Body of pancreas (tissue), 4 donors: Measurements from ENCODE around the gene YIF1B. TPM values are rescaled to one million over a fixed set of nuclear protein-coding genes. Genes with fewer than 3 reads are reported as not detected.

Experiments
- ATAC-seq: fragments of 150-250 bp; one replicate; pipeline ENCODE4 v1.9.1; 2016
- DNase-seq, 4 donors: peaks; one replicate each; pipeline ENCODE4 v3.0.0-alpha.2; 2019
- H3K27ac ChIP-seq, 4 donors: fragments of 200-600 bp; sonication (generic); 1 replicate in 3 of 4; 2 replicates in 1 of 4; pipeline versions ENCODE4 v1.5.1 to v1.6.1; 2016 to 2019; ENCODE audit warnings: mild to moderate bottlenecking in 1 of 4, mixed read lengths in 1 of 4, moderate library complexity in 1 of 4
- H3K27me3 ChIP-seq, 2 donors: fragments of 200-600 bp; sonication (generic); one replicate each; pipeline ENCODE4 v1.6.0; 2016; ENCODE audit warnings: mild to moderate bottlenecking in 1 of 2
- H3K36me3 ChIP-seq, 2 donors: fragments of 200-600 bp; sonication (generic); replicated peaks in 1 of 2; 2 replicates each; pipeline ENCODE4 v1.5.1; 2016; ENCODE audit warnings: low read depth in 2 of 2; ENCODE audit not compliant: insufficient read depth in 1 of 2
- H3K4me1 ChIP-seq: fragments of 200-600 bp; sonication (generic); one replicate; pipeline ENCODE4 v1.6.0; 2016
- H3K4me3 ChIP-seq, 2 donors: fragments of 200-600 bp; sonication (generic); 1 replicate in 1 of 2; 2 replicates in 1 of 2; pipeline ENCODE4 v1.5.1; 2016 to 2019
- H3K9me3 ChIP-seq, 3 donors: fragments of 200-600 bp; sonication (generic); 1 replicate in 2 of 3; 2 replicates in 1 of 3; pipeline ENCODE4 v1.5.1; 2016
- POLR2A ChIP-seq, 3 donors: fragments of 450-650 bp; IDR thresholded peaks; one replicate each; pipeline ENCODE4 v1.6.1; 2016; ENCODE audit warnings: antibody characterized with exemption in 3 of 3, mild to moderate bottlenecking in 2 of 3
- WGBS, 2 donors: methylation state at CpG; one replicate each; pipeline ENCODE4 v1.1.5; 2017; 5-methylcytosine and 5-hydroxymethylcytosine counted together
- intact Hi-C: fragments of 100-400 bp; cut with DNase I; formaldehyde crosslinking; loops from one replicate; pipeline ENCODE4 v1.15.1; 2023
- small RNA-seq: library from RNA; depleted of rRNA; stranded (forward); fragments of <200 nt; gene quantifications from one replicate; pipeline ENCODE3, GENCODE V24; 2016
- total RNA-seq, 2 donors: library from RNA; depleted of rRNA; stranded (reverse); fragments of >200 nt; gene quantifications; one replicate each; pipeline ENCODE4 v1.1.0, GENCODE V29; 2016
- TF ChIP-seq, protein P1 (sequence below), 7 experiments: fragments of 450-650 bp in 4 of 7; fragments of 200-600 bp in 3 of 7; sonication (generic) in 3 of 7; IDR thresholded peaks; one replicate each; pipeline ENCODE4 v1.5.1; 2016 to 2019; ENCODE audit warnings: antibody characterized with exemption in 7 of 7

Gene YIF1B
- total RNA-seq, 2 donors from 2014 or later = 8.2 to 22.3 TPM

DNA sequence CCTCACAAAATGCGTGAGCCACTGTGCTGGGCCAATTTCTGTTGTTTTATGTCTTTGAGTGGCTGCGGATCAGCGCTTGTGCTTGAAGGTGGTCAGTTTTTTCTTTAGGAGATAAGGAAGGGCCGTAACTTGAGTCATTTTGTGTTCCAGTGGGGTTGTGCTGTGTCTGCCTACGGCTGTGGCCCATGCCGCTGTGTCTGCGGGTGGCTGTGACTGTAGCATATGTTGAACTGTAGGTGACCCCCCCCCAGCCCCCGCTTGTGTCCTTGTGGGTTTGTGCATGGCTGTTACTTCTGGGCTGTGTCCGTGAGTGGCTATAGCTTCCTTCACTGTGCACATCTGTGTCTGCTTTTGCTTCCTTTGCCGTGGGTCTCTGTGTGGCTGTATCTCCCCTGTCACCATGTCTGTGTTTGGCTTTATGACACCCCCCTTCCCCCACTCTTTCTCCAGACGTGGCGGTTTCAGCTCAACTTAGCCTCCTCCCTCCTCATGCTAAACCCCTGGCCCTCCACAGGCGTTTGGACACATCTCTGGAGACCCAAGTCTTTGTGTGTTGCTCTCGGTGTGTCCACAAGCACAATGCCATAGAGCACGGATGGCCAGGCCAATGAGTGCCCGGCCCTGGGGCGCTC lies 60.2 kb downstream of the YIF1B start:
- Histone ChIP-seq H3K4me3 (peak overlapping the region in 1 of 2 donors; percentile 8), H3K36me3 (no peaks in the 10 kb centered on the region), H3K27me3 (peaks cover 0 to 4% of the 10 kb centered on the region in 2 donors), H3K4me1 (peaks cover 44% of the 10 kb centered on the region), H3K27ac (peak overlapping the region; percentile 45 to 54 (median 49)), H3K9me3 (no peaks in the 10 kb centered on the region)
- peak; percentile 9 for ATAC-seq
- DNase-seq = peak in 3 of 4 donors; percentile 50 to 60 (median 59)
- TF ChIP-seq, protein P1, sequence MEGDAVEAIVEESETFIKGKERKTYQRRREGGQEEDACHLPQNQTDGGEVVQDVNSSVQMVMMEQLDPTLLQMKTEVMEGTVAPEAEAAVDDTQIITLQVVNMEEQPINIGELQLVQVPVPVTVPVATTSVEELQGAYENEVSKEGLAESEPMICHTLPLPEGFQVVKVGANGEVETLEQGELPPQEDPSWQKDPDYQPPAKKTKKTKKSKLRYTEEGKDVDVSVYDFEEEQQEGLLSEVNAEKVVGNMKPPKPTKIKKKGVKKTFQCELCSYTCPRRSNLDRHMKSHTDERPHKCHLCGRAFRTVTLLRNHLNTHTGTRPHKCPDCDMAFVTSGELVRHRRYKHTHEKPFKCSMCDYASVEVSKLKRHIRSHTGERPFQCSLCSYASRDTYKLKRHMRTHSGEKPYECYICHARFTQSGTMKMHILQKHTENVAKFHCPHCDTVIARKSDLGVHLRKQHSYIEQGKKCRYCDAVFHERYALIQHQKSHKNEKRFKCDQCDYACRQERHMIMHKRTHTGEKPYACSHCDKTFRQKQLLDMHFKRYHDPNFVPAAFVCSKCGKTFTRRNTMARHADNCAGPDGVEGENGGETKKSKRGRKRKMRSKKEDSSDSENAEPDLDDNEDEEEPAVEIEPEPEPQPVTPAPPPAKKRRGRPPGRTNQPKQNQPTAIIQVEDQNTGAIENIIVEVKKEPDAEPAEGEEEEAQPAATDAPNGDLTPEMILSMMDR (IDR thresholded peaks at IDR 0.05) = no peak
- no peak for TF ChIP-seq POLR2A (IDR thresholded peaks at IDR 0.05)
- intact Hi-C loops = no loop called here
- WGBS, 2 donors = 49 to 60% methylated on average over 14 to 17 of the region's 17 CpGs

DNA sequence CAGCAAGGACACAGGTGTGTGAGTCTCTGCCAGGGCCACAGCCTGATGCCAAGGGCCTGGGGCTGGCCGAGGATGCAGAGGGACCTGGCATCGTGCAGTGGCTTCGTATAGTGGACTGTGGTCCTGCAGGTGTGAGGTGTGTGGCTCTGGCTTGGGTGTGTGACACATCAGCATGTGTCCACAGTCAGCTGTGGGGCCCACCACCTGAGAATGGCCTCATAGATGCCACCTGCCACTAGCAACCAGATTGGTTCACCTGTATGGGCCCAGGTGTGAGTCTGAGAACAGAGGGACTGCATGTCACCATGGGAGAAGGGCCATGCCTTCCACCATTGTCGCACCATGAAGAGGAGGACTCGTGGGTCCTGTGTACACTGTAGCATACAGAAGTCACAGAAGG lies 62.0 kb downstream of the YIF1B start:
- no peaks in the 10 kb centered on the region for H3K36me3 ChIP-seq
- peak overlapping the region in 2 of 4 donors; percentile 26 to 28 for H3K27ac ChIP-seq
- peaks cover 0 to 4% of the 10 kb centered on the region in 2 donors for H3K27me3 ChIP-seq
- ATAC-seq = no peak
- no peaks in the 10 kb centered on the region for H3K9me3 ChIP-seq
- 86 to 88% methylated on average over 1 to 5 of the region's 5 CpGs for WGBS, 2 donors
- no peak overlapping the region for H3K4me3 ChIP-seq
- H3K4me1 ChIP-seq = peaks cover 47% of the 10 kb centered on the region
- DNase-seq = no peak
- TF ChIP-seq, protein P1 (IDR thresholded peaks at IDR 0.05) = no peak
- no peak for TF ChIP-seq POLR2A (IDR thresholded peaks at IDR 0.05)
- intact Hi-C loops = no loop called here

Small RNA genes lying within 50 kb of the gene (small RNA-seq; reads per million reads assigned to genes)
- gene RF00019 = not detected

Other genes with a start within 250 kb of the YIF1B start
- not detected for gene DPF1, start 91.7 kb downstream of the YIF1B start, total RNA-seq
- 100 to 1,000 TPM in 1 of 2 donors, 10 to 100 TPM in 1; 54.2 to 105 TPM for gene PPP1R14A, start 59.6 kb downstream of the YIF1B start, total RNA-seq
- 100 to 1,000 TPM; 266 to 305 TPM for gene SPINT2, start 51.4 kb downstream of the YIF1B start, total RNA-seq
- 1 to 10 TPM in 1 of 2 donors, not detected in 1; 2.6 TPM for gene C19orf33, start 11.7 kb downstream of the YIF1B start, total RNA-seq
- gene KCNK6, start 3.9 kb upstream of the YIF1B start, total RNA-seq = 10 to 100 TPM in 1 of 2 donors, 1 to 10 TPM in 1; 8.6 to 13.8 TPM
- gene CATSPERG, start 19.9 kb upstream of the YIF1B start, total RNA-seq = 1 to 10 TPM in 1 of 2 donors, under 1 TPM in 1; 0.78 to 9.6 TPM
- 10 to 100 TPM; 49.4 to 68.7 TPM for gene PSMD8, start 58.6 kb upstream of the YIF1B start, total RNA-seq
- under 1 TPM in 1 of 2 donors, not detected in 1; 0.78 TPM for gene GGN, start 72.1 kb upstream of the YIF1B start, total RNA-seq
- gene SPRED3, start 72.8 kb upstream of the YIF1B start, total RNA-seq = under 1 TPM; under 0.01 to 0.52 TPM
- 10 to 100 TPM; 24.9 to 51.4 TPM for gene FAM98C, start 87.1 kb upstream of the YIF1B start, total RNA-seq
- 1 to 10 TPM; 1.6 to 4.6 TPM for gene RASGRP4, start 110.3 kb upstream of the YIF1B start, total RNA-seq
- gene RYR1, start 117.7 kb upstream of the YIF1B start, total RNA-seq = 1 to 10 TPM in 1 of 2 donors, under 1 TPM in 1; 0.33 to 1.0 TPM